GM12878 (cell line): ENCODE results near the gene OLFM2.

Experiments used
- BHLHE40 ChIP-seq, 2 experiments: fragments of 450-650 bp in 1 of 2; IDR thresholded peaks; 2 replicates each; pipeline ENCODE4 v1.6.1; 2011 to 2017; ENCODE audit warnings: low read depth in 2 of 2, borderline replicate concordance in 1 of 2, improper control_type of control experiment in 1 of 2, low read length in 1 of 2, mild to moderate bottlenecking in 1 of 2
- CEBPB ChIP-seq, 2 experiments: fragments of 150-350 bp in 1 of 2; IDR thresholded peaks; 2 replicates each; pipeline ENCODE4 v1.6.1; 2012 to 2014; ENCODE audit warnings: low read depth in 2 of 2, low read length in 2 of 2, borderline replicate concordance in 1 of 2, inconsistent platforms in 1 of 2
- CHD2 ChIP-seq: IDR thresholded peaks from 2 replicates; pipeline ENCODE4 v1.6.1; 2011; ENCODE audit warnings: low read depth, low read length, improper control_type of control experiment, borderline replicate concordance
- CTCF ChIP-seq, 3 experiments: IDR thresholded peaks in 2 of 3; conservative IDR thresholded peaks in 1 of 3; 2 replicates each; pipeline ENCODE4 v1.5.1; 2011; ENCODE audit warnings: low read depth in 3 of 3, low read length in 3 of 3, mild to moderate bottlenecking in 3 of 3, control low read depth in 2 of 3, moderate library complexity in 2 of 3, inconsistent platforms in 1 of 3, mixed read lengths in 1 of 3; ENCODE audit not compliant: control insufficient read depth in 2 of 3, insufficient read depth in 1 of 3; ENCODE audit errors: extremely low read depth in 1 of 3
- EED ChIP-seq: sonication (generic); IDR thresholded peaks from 2 replicates; pipeline ENCODE4 v1.6.1; 2016; ENCODE audit warnings: antibody characterized with exemption, low read depth
- EZH2 ChIP-seq: IDR thresholded peaks from 2 replicates; pipeline ENCODE4 v1.6.1; 2012; ENCODE audit warnings: low read depth, mild to moderate bottlenecking, control low read depth, inconsistent platforms, low read length, borderline replicate concordance; ENCODE audit not compliant: control insufficient read depth
- KDM1A ChIP-seq: fragments of 200-600 bp; sonication (generic); IDR thresholded peaks from 2 replicates; pipeline ENCODE4 v1.6.1; 2016; ENCODE audit warnings: borderline replicate concordance
- MAX ChIP-seq: IDR thresholded peaks from 2 replicates; pipeline ENCODE4 v1.6.1; 2012; ENCODE audit warnings: low read depth, low read length, improper control_type of control experiment
- POLR2A ChIP-seq: IDR thresholded peaks from 2 replicates; pipeline ENCODE4 v1.6.1; 2011; ENCODE audit warnings: low read depth, mild to moderate bottlenecking, low read length
- RAD21 ChIP-seq: IDR thresholded peaks from 2 replicates; pipeline ENCODE4 v1.6.1; 2011; ENCODE audit warnings: mild to moderate bottlenecking, low read depth, low read length, moderate library complexity; ENCODE audit not compliant: insufficient read depth
- RB1 ChIP-seq: fragments of 450-650 bp; formaldehyde crosslinking; IDR thresholded peaks from 2 replicates; pipeline ENCODE4 v1.6.1; 2017; ENCODE audit warnings: mild to moderate bottlenecking, borderline replicate concordance
- REST ChIP-seq: IDR thresholded peaks from 2 replicates; pipeline ENCODE4 v1.6.1; 2012; ENCODE audit warnings: mild to moderate bottlenecking, low read depth, low read length
- SREBF1 ChIP-seq: IDR thresholded peaks from 2 replicates; pipeline ENCODE4 v1.6.1; 2012; ENCODE audit warnings: mild to moderate bottlenecking, low read length

- TF ChIP-seq EZH2 (no peak), REST (no peak), CTCF (IDR thresholded peaks at IDR 0.05 in 2 of 3, conservative IDR thresholded peaks at IDR 0.05 in 1 of 3; ENCODE audit: control insufficient read depth in 2 of 3, extremely low read depth in 1 of 3, insufficient read depth in 1 of 3, low read depth in 3 of 3, low read length in 3 of 3) (no peak), BHLHE40 (IDR thresholded peaks at IDR 0.05; ENCODE audit: borderline replicate concordance in 1 of 2, low read depth in 2 of 2, low read length in 1 of 2) (no peak), SREBF1 (no peak), CEBPB (IDR thresholded peaks at IDR 0.05; ENCODE audit: borderline replicate concordance in 1 of 2, low read depth in 2 of 2, low read length in 2 of 2) (no peak), POLR2A (no peak), CHD2 (no peak), RAD21 (no peak), RB1 (no peak), KDM1A (no peak), MAX (no peak), EED (no peak)
These were observed 23.6 kb downstream of the OLFM2 start for GRCh38 chr19:9912551-9913236.
